Breast epithelium (tissue), 4 donors: ENCODE data around the gene NEDD4L. TPM values are rescaled to one million over a fixed set of nuclear protein-coding genes. Genes with fewer than 3 reads are reported as not detected.

Experiments used
- DNase-seq, 2 donors: peaks; one replicate each; pipeline ENCODE4 v3.0.0-alpha.2; 2019; ENCODE audit warnings: low spot score in 2 of 2
- H3K27ac ChIP-seq, 2 donors: fragments of 200-600 bp; sonication (generic) in 1 of 2; one replicate each; pipeline ENCODE4 v1.5.1; 2016 to 2019; ENCODE audit warnings: mild to moderate bottlenecking in 1 of 2
- H3K27me3 ChIP-seq, 2 donors: fragments of 200-600 bp; sonication (generic) in 1 of 2; one replicate each; pipeline versions ENCODE4 v1.5.1 to v1.6.0; 2017 to 2019; ENCODE audit warnings: control low read depth in 1 of 2, mild to moderate bottlenecking in 1 of 2
- H3K36me3 ChIP-seq: fragments of 200-600 bp; one replicate; pipeline ENCODE4 v1.5.1; 2019
- H3K4me1 ChIP-seq, 2 donors: fragments of 200-600 bp; sonication (generic); one replicate each; pipeline ENCODE4 v1.5.1; 2016 to 2019; ENCODE audit warnings: control low read depth in 1 of 2
- H3K4me3 ChIP-seq, 3 donors: fragments of 200-600 bp; sonication (generic); 1 replicate in 2 of 3; 2 replicates in 1 of 3; pipeline ENCODE4 v1.5.1; 2016 to 2019; ENCODE audit warnings: mild to moderate bottlenecking in 3 of 3, moderate library complexity in 2 of 3
- H3K9me3 ChIP-seq, 2 donors: fragments of 200-600 bp; sonication (generic) in 1 of 2; one replicate each; pipeline ENCODE4 v1.5.1; 2016 to 2019; ENCODE audit warnings: control low read depth in 1 of 2
- CTCF ChIP-seq, 3 donors: fragments of 450-650 bp; IDR thresholded peaks; one replicate each; pipeline ENCODE4 v1.5.1; 2016 to 2017; ENCODE audit warnings: antibody characterized with exemption in 3 of 3, mild to moderate bottlenecking in 3 of 3, moderate library complexity in 3 of 3
- POLR2A ChIP-seq: fragments of 450-650 bp; IDR thresholded peaks from one replicate; pipeline ENCODE4 v1.6.1; 2016; ENCODE audit warnings: antibody characterized with exemption, mild to moderate bottlenecking, moderate library complexity
- POLR2AphosphoS5 ChIP-seq, 3 donors: sonication (generic); formaldehyde crosslinking; IDR thresholded peaks; one replicate each; pipeline ENCODE4 v1.6.1; 2017; ENCODE audit warnings: antibody characterized with exemption in 3 of 3
- intact Hi-C: fragments of 100-400 bp; cut with DNase I; formaldehyde crosslinking; loops from one replicate; pipeline ENCODE4 v1.15.1; 2023; ENCODE audit warnings: low total_unique reads
- total RNA-seq, 3 donors: library from RNA; depleted of rRNA; stranded (reverse); fragments of >200 nt; gene quantifications; one replicate each; pipeline ENCODE4 v1.1.0, GENCODE V29; 2016

The NEDD4L gene
- total RNA-seq, 3 donors from 2014 or later: 26.2 to 162 (median 106) TPM

GRCh38 chr18:58004317-58004716 lies 39.7 kb upstream of the NEDD4L start:
- TF ChIP-seq POLR2AphosphoS5 (IDR thresholded peaks at IDR 0.05) (no peak), CTCF (IDR thresholded peaks at IDR 0.05) (no peak), POLR2A (no peak)
- intact Hi-C loops: no loop called here

GRCh38 chr18:58005011-58005410 lies 39.0 kb upstream of the NEDD4L start:
- Histone ChIP-seq H3K36me3 (no peaks in the 10 kb centered on the region), H3K9me3 (no peaks in the 10 kb centered on the region), H3K27me3 (no peaks in the 10 kb centered on the region), H3K4me3 (no peak overlapping the region), H3K27ac (no peak overlapping the region), H3K4me1 (no peaks in the 10 kb centered on the region)
- no peak for TF ChIP-seq CTCF (IDR thresholded peaks at IDR 0.05)
- no peak for TF ChIP-seq POLR2AphosphoS5 (IDR thresholded peaks at IDR 0.05)
- TF ChIP-seq POLR2A: no peak
- intact Hi-C loops: no loop called here
- DNase-seq: no peak

More at GRCh38 chr18:58004317-58004716, 39.7 kb upstream of the NEDD4L start:
- Histone ChIP-seq H3K9me3 (no peaks in the 10 kb centered on the region), H3K4me3 (no peak overlapping the region), H3K27me3 (no peaks in the 10 kb centered on the region), H3K27ac (no peak overlapping the region), H3K4me1 (no peaks in the 10 kb centered on the region), H3K36me3 (no peaks in the 10 kb centered on the region)
- no peak for DNase-seq

GRCh38 chr18:58005885-58006523 lies 38.0 kb upstream of the NEDD4L start:
- no peaks in the 10 kb centered on the region for H3K4me1 ChIP-seq
- H3K27me3 ChIP-seq: no peaks in the 10 kb centered on the region
- H3K4me3 ChIP-seq: no peak overlapping the region
- H3K9me3 ChIP-seq: no peaks in the 10 kb centered on the region
- TF ChIP-seq CTCF (IDR thresholded peaks at IDR 0.05) (no peak), POLR2A (no peak), POLR2AphosphoS5 (IDR thresholded peaks at IDR 0.05) (no peak)
- H3K27ac ChIP-seq: no peak overlapping the region
- no peak for DNase-seq
- intact Hi-C loops: no loop called here
- no peaks in the 10 kb centered on the region for H3K36me3 ChIP-seq

- TF ChIP-seq CTCF (IDR thresholded peaks at IDR 0.05) (no peak), POLR2A (no peak), POLR2AphosphoS5 (IDR thresholded peaks at IDR 0.05) (no peak)
- Histone ChIP-seq H3K27me3 (no peaks in the 10 kb centered on the region), H3K27ac (no peak overlapping the region), H3K9me3 (no peaks in the 10 kb centered on the region), H3K4me1 (no peaks in the 10 kb centered on the region), H3K36me3 (no peaks in the 10 kb centered on the region), H3K4me3 (no peak overlapping the region)
- DNase-seq: no peak
- intact Hi-C loops: no loop called here
Observed at GRCh38 chr18:58009166-58009565, 34.9 kb upstream of the NEDD4L start.

GRCh38 chr18:58010265-58010664 lies 33.8 kb upstream of the NEDD4L start:
- Histone ChIP-seq H3K27ac (no peak overlapping the region), H3K9me3 (no peaks in the 10 kb centered on the region), H3K36me3 (no peaks in the 10 kb centered on the region), H3K27me3 (no peaks in the 10 kb centered on the region), H3K4me1 (no peaks in the 10 kb centered on the region), H3K4me3 (no peak overlapping the region)
- intact Hi-C loops: no loop called here
- TF ChIP-seq POLR2A (no peak), CTCF (IDR thresholded peaks at IDR 0.05) (no peak), POLR2AphosphoS5 (IDR thresholded peaks at IDR 0.05) (no peak)
- DNase-seq: no peak
